Inflammatory macrophage treated with lipopolysaccharide for 1 hour (primary cell): ENCODE data around the gene PRRT1.
"Not testable (repeated sequence)": the region's sequence is repeated elsewhere in the genome, so short reads cannot be mapped to it uniquely, and the experiment has no call there.

Experiments used
- DNase-seq, 2 donors: peaks; one replicate each; pipeline ENCODE4 v3.0.0-alpha.2; 2020 to 2022

Gene PRRT1

GRCh38 chr6:32149092-32149755 lies 2.5 kb downstream of the PRRT1 start:
- no peak for DNase-seq

GRCh38 chr6:32148289-32149091 lies 3.2 kb downstream of the PRRT1 start:
- DNase-seq, result peak; percentile 77 to 95

DNA sequence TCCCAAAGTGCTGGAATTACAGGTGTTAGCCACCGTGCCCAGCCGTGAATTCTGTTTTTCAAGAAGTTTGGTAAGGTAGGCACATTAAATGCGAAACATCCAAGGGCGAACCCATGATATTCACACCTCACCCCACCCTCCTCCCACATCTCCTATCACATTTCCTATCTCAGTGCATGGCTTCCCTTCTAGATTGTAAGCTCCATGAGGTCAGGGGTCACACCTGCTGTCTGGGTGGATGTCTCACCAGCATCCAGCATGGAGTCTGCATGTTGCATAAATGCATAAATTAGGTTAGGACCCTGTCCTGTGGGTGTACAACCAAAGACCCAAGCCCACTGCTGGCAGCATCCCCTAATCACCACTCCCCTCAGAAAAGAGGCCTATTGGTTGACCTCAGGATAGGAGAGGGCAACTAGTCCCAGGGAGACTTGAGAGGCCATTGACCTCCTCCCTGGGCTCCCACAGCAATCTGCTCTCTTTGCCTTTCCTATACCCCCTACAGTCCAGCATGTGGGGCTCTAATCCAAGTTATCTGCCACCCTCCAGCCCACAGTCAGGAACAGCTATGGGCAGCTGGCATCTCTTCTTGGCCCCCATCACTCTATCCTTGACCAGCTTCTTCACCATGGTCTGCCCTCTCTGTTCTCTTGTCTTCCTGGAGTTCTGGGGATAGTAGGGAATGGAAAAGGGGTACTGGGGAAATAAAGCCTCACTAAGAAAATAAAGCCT lies 4.2 kb downstream of the PRRT1 start:
- DNase-seq, result no peak

- no peak for DNase-seq
Observed at GRCh38 chr6:32146687-32147086, 5.1 kb downstream of the PRRT1 start.

GRCh38 chr6:32146287-32146686 lies 5.5 kb downstream of the PRRT1 start:
- DNase-seq, result no peak

GRCh38 chr6:32144238-32144637 lies 7.5 kb downstream of the PRRT1 start:
- not testable (repeated sequence) for DNase-seq

GRCh38 chr6:32140420-32141046 lies 11.2 kb downstream of the PRRT1 start:
- no peak for DNase-seq

GRCh38 chr6:32139590-32139989 lies 12.1 kb downstream of the PRRT1 start:
- no peak for DNase-seq

GRCh38 chr6:32137454-32137853 lies 14.3 kb downstream of the PRRT1 start:
- no peak for DNase-seq

DNA sequence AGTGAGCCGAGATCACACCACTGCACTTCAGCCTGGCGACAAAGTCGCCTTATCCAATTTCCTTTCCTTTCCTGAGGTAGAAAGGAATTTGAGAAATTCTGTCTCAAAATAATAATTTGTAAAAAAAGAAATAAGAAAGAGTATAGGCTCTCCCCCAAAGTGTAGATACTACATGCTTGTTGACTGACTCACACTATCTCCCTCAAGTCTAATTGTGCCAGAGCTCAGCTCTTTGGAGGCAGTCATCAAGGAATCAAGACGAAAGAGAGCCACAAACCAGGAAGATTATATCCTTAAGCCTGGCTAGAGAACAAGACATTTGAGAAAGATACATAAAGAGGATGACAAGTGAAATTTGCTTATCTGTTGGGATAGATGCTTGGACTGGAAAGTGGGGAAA lies 18.0 kb downstream of the PRRT1 start:
- DNase-seq, result no peak

DNA sequence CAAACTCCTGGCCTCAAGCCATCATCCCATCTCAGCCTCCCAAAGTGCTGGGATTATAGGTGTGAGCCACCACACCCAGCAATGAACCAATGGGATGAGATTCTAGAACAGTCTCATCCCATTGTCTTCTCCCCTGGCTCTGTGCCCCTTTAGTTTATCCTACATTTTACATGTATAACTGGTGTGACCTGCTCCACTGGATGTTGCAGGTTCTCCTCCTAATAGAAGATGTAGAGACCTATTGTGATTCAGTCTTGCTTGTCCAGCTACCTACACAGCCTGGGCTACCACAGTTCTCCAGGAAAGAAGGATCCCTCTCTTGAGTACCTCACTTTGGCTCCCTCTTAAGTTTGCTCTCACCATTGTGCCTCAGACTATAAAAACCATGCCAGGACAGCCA lies 19.6 kb downstream of the PRRT1 start:
- no peak for DNase-seq

GRCh38 chr6:32131439-32131948 lies 20.2 kb downstream of the PRRT1 start:
- DNase-seq, result no peak

DNA sequence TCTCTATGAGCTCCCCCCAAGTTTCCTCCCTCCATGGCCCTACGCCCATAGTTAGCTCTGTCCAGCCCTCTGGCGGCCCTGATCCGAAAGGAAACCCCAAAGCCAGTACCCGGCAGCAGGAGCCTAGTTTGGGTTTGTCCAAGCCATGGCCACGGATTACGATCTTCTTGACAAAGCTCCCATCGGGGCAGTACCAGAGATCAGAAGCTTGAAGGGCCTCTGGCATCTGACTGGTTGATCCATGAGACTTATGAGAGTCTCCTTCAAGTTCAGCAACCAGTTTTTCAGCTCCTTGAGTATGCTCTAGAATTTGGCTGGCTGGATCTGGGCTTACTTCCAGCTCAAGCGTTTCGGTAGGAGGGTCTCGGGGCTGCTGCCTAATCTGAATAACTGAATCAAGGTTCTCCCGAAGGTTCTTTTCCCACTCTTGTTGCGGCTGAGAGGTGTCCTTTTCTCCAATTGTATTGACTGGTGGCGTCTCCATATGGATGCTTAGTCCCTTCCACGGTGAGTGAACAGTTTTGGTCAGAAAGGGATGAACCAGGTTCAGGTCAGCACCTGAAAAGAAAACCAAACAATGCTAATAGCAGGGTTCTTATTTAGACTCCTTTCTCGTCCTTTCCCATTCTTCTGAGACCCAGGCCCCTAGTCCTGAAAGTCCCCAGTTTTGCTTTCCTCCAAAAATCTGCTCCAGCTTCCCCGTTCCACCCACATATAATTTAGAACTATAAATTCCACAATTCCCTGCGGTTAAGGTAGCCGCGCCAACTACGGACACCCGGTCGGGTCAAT lies 22.2 kb downstream of the PRRT1 start:
- DNase-seq, result no peak

- DNase-seq, result no peak
Observed at GRCh38 chr6:32128751-32129296, 22.9 kb downstream of the PRRT1 start.

GRCh38 chr6:32127717-32128592 lies 23.8 kb downstream of the PRRT1 start, which contains the start of gene ATF6B:
Gene ATF6B, minus strand, starts transcription at chr6:32128246. Its CDS starts 39 bp downstream, at chr6:32128207.
- peak; percentile 99 to 100 for DNase-seq

- no peak for DNase-seq
Observed at GRCh38 chr6:32127409-32127716, 24.4 kb downstream of the PRRT1 start.

GRCh38 chr6:32126880-32127279 lies 24.9 kb downstream of the PRRT1 start:
- DNase-seq, result no peak

DNA sequence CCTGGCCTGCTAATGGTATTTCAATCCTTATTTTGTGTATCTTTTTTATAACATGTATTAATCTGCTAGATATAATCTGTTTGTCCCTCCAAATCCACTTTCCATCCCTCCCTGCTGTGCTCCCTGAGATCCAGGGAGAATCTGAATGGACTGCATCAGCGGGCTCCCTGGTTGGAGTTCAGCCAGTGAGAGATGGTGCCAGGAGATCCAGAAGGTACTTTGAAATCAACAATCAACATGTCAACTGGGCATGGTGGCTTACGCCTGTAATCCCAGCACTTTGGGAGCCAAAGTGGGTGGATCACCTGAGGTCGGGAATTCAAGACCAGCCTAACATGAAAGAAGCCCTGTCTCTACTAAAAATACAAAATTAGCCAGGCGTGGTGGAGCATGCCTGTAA lies 28.1 kb downstream of the PRRT1 start:
- no peak for DNase-seq

DNA sequence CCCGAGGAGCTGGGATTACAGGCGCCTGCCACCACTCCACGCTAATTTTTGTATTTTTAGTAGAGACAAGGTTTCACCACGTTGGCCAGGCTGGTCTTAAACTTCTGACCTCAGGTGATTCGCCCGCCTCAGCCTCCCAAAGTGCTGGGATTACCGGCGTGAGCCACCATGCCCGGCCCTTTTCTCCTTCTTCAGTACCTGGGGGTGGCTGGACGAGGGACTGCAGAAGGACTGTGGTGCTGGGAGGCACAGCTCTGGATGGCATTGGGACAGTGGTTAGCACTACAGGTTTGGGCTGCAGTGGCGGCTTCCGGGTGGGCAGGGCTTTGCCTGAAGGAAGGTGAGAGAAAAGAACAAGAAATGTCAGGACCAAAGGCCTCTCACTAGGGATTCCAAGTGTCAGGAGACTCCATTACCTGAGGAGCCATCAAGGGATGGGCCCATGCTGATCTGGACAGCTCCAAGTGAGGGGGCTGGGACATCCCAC lies 31.1 kb downstream of the PRRT1 start:
- DNase-seq, result no peak

GRCh38 chr6:32118782-32119628 lies 32.7 kb downstream of the PRRT1 start:
- DNase-seq, result peak; percentile 67 to 77
